OCI-LY1 (cell line): Measurements from ENCODE around the gene SFXN1.
"Not testable (repeated sequence)": the region's sequence is repeated elsewhere in the genome, so short reads cannot be mapped to it uniquely, and the experiment has no call there.

Experiments
- CTCF ChIP-seq: fragments of 200-600 bp; sonication (generic), shearing (Covaris generic); IDR thresholded peaks from 2 replicates; pipeline ENCODE4 v1.5.1; 2017; ENCODE audit warnings: mild to moderate bottlenecking, antibody characterized with exemption, low read length, moderate library complexity, mixed read lengths
- EZH2 ChIP-seq: fragments of 200-600 bp; sonication (generic), shearing (Covaris generic); IDR thresholded peaks from 2 replicates; pipeline ENCODE4 v1.8.0; 2017; ENCODE audit warnings: borderline replicate concordance, mixed run types, mild to moderate bottlenecking, antibody characterized with exemption, low read length, moderate library complexity, mixed read lengths

DNA sequence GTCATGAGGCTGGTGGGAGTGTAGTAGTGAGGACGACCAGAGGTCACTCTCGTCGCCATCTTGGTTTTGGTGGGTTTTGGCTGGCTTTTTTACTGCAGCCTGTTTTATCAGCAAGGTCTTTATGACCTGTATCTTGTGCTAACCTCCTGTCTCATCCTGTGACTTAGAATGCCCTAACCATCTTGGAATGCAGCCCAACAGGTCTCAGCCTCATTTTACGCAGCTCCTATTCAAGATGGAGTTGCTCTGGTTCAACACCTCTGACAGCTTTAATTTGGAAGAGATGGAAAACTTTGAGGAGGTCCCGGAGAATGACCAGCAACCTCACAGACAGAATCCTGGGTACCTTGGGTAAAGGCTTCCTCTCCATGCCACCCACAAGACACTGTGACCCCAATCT lies 24.0 kb upstream of the SFXN1 start:
- TF ChIP-seq CTCF, EZH2: not testable (repeated sequence)
